Tibial artery (tissue), 4 donors: ENCODE data around the gene DNAJC1.

Experiments used
- DNase-seq, 2 donors: peaks; one replicate each; pipeline ENCODE4 v3.0.0-alpha.2; 2019
- H3K27ac ChIP-seq, 2 donors: fragments of 200-600 bp; sonication (generic) in 1 of 2; 1 replicate in 1 of 2; 2 replicates in 1 of 2; pipeline ENCODE4 v1.5.1; 2018 to 2019; ENCODE audit warnings: mild to moderate bottlenecking in 1 of 2
- H3K27me3 ChIP-seq, 2 donors: fragments of 200-600 bp; sonication (generic) in 1 of 2; one replicate each; pipeline versions ENCODE4 v1.5.1 to v1.6.0; 2016 to 2019
- H3K36me3 ChIP-seq, 3 donors: fragments of 200-600 bp; sonication (generic) in 2 of 3; one replicate each; pipeline ENCODE4 v1.5.1; 2016 to 2019; ENCODE audit warnings: mild to moderate bottlenecking in 2 of 3
- H3K4me1 ChIP-seq, 4 donors: fragments of 200-600 bp; sonication (generic) in 2 of 4; 1 replicate in 3 of 4; 2 replicates in 1 of 4; pipeline ENCODE4 v1.5.1; 2016 to 2019
- H3K4me3 ChIP-seq, 2 donors: fragments of 200-600 bp; sonication (generic) in 1 of 2; 1 replicate in 1 of 2; 2 replicates in 1 of 2; pipeline ENCODE4 v1.5.1; 2018 to 2019; ENCODE audit warnings: mild to moderate bottlenecking in 2 of 2
- H3K9me3 ChIP-seq, 3 donors: fragments of 200-600 bp; sonication (generic) in 1 of 3; one replicate each; pipeline ENCODE4 v1.5.1; 2016 to 2019
- CTCF ChIP-seq, 2 experiments: fragments of 200-600 bp in 1 of 2; fragments of 450-650 bp in 1 of 2; IDR thresholded peaks; one replicate each; pipeline ENCODE4 v1.5.1; 2017 to 2019; ENCODE audit warnings: antibody characterized with exemption in 2 of 2, mild to moderate bottlenecking in 1 of 2, moderate library complexity in 1 of 2
- intact Hi-C: fragments of 100-400 bp; cut with DNase I; formaldehyde crosslinking; loops from one replicate; pipeline ENCODE4 v1.15.0; 2023; ENCODE audit warnings: low total_unique reads

DNAJC1 gene

GRCh38 chr10:21959998-21960397 lies 43.5 kb downstream of the DNAJC1 start:
- intact Hi-C loops = no loop called here

GRCh38 chr10:21954690-21955089 lies 48.8 kb downstream of the DNAJC1 start:
- TF ChIP-seq CTCF (IDR thresholded peaks at IDR 0.05) = no peak
- Histone ChIP-seq H3K4me1 (no peaks in the 10 kb centered on the region), H3K36me3 (no peaks in the 10 kb centered on the region), H3K27me3 (no peaks in the 10 kb centered on the region), H3K9me3 (no peaks in the 10 kb centered on the region), H3K4me3 (no peak overlapping the region), H3K27ac (no peak overlapping the region)
- intact Hi-C loops = no loop called here
- DNase-seq = no peak

More at GRCh38 chr10:21959998-21960397, 43.5 kb downstream of the DNAJC1 start:
- Histone ChIP-seq H3K9me3 (no peaks in the 10 kb centered on the region), H3K27ac (no peak overlapping the region), H3K36me3 (no peaks in the 10 kb centered on the region), H3K4me3 (no peak overlapping the region), H3K27me3 (no peaks in the 10 kb centered on the region), H3K4me1 (no peaks in the 10 kb centered on the region)
- no peak for TF ChIP-seq CTCF (IDR thresholded peaks at IDR 0.05)
- no peak for DNase-seq

GRCh38 chr10:21954132-21954531 lies 49.4 kb downstream of the DNAJC1 start:
- DNase-seq = no peak
- Histone ChIP-seq H3K4me1 (no peaks in the 10 kb centered on the region), H3K27me3 (no peaks in the 10 kb centered on the region), H3K27ac (no peak overlapping the region), H3K9me3 (no peaks in the 10 kb centered on the region), H3K36me3 (no peaks in the 10 kb centered on the region), H3K4me3 (no peak overlapping the region)
- intact Hi-C loops = no loop called here
- no peak for TF ChIP-seq CTCF (IDR thresholded peaks at IDR 0.05)

GRCh38 chr10:21953585-21954057 lies 49.9 kb downstream of the DNAJC1 start:
- Histone ChIP-seq H3K27me3 (no peaks in the 10 kb centered on the region), H3K27ac (no peak overlapping the region), H3K4me1 (no peaks in the 10 kb centered on the region), H3K4me3 (no peak overlapping the region), H3K9me3 (no peaks in the 10 kb centered on the region), H3K36me3 (no peaks in the 10 kb centered on the region)
- intact Hi-C loops = no loop called here
- DNase-seq = no peak
- TF ChIP-seq CTCF (IDR thresholded peaks at IDR 0.05) = peak in 1 of 2 experiments; percentile 17

GRCh38 chr10:21950566-21950965 lies 53.0 kb downstream of the DNAJC1 start:
- Histone ChIP-seq H3K4me1 (no peaks in the 10 kb centered on the region), H3K36me3 (no peaks in the 10 kb centered on the region), H3K27me3 (no peaks in the 10 kb centered on the region), H3K9me3 (no peaks in the 10 kb centered on the region), H3K27ac (no peak overlapping the region), H3K4me3 (no peak overlapping the region)
- TF ChIP-seq CTCF (IDR thresholded peaks at IDR 0.05) = no peak
- intact Hi-C loops = no loop called here
- DNase-seq = no peak

- Histone ChIP-seq H3K4me1 (peaks cover 0 to 10% (median 0%) of the 10 kb centered on the region in 4 donors), H3K27me3 (no peaks in the 10 kb centered on the region), H3K36me3 (no peaks in the 10 kb centered on the region), H3K9me3 (no peaks in the 10 kb centered on the region), H3K27ac (no peak overlapping the region), H3K4me3 (no peak overlapping the region)
- intact Hi-C loops = no loop called here
- no peak for DNase-seq
- no peak for TF ChIP-seq CTCF (IDR thresholded peaks at IDR 0.05)
Observed at GRCh38 chr10:21946946-21947345, 56.6 kb downstream of the DNAJC1 start.
